HG02759 (cell line): Measurements from ENCODE around the gene PEAK1.

Experiments used
- ATAC-seq: cut with Tn5 transposase; IDR thresholded peaks from one replicate; pipeline ENCODE4 v1.9.1; 2021; ENCODE audit warnings: mild to moderate bottlenecking, moderate library complexity; ENCODE audit not compliant: unreplicated experiment

The PEAK1 gene

GRCh38 chr15:77099741-77100463, 320.0 kb downstream of the PEAK1 start:
- ATAC-seq, result no peak

DNA sequence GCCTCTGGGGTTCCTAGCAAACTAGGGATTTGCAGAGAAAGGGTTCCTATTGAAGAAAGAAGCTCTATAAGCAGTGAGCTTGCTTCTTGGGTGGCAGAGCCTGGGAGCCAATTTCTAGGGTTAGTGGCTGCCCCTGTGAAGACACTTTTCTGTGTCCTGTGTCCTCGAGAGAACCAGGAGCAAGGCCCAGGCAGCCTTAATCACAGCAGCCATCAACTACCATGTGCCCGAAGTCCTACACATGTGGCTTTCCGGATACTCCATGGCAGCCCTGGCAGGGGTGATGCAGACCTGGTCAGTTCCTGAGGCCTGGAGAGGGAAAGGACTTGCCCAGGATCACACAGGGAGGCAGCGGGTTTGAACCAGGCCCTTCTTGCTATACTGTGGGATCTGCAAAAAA, 321.3 kb downstream of the PEAK1 start:
- no peak for ATAC-seq

DNA sequence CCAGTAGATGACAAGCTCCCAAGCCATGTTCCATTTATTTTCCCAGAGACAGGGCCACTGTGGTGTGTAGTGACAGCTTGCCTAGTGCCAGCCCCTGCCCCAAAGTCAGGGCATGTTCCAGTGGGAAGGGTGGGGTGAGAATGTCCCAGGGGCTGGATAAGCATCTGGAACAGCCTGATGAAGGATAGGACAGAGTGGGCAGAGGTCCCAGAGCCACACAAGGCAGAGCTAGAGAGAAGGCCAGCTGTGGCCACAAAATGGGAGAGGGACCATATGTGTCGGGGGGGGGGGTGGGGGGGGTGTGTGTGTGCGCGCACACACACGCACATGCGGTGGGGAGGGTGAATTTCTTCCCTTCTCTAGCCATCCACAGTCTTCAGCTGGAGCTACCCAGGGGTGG, 322.0 kb downstream of the PEAK1 start:
- ATAC-seq, result no peak

DNA sequence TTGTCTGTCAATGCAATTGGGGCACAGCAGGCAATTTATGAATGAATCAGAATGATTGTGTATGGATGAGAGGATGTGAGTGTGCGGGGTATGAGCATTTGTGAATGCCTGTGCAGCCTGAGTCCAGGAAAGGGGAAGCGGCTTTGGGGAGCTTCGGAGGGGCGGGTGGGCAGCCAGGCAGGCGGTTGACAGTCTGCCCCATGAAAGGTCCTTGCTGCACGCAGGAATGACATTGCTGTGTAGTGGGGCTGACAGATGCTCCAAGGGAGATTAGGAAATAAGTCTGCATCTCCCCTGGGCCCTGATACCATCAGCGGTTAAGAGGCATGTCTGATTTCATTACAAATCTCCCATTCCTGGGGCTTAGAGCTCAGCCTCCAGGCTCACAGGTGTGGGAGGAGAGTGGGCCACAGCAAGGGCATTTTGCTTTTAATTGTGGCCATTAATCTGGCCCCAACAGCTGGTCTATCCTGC, 322.6 kb downstream of the PEAK1 start:
- no peak for ATAC-seq

GRCh38 chr15:77096541-77096940, 323.4 kb downstream of the PEAK1 start:
- no peak for ATAC-seq

DNA sequence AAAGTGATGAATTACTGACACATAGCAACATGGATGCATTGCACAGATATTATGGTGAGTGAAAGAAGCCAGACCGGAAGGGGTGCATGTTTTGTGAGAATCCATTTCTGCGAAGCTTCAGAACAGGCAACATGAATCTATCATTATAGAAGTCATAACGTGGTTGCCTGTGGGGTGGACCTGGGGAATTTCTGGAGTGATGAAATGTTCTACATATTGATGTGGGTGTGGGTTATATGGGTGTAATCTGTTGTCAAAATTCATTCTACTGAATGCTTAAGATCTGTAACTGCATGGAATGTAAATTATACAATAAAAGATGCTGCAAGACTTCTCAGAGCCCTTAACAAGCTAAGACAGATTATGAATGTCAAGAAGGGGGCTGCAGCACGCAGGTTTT, 323.8 kb downstream of the PEAK1 start:
- no peak for ATAC-seq

- ATAC-seq, result no peak
Observed at GRCh38 chr15:77094397-77095030, 325.4 kb downstream of the PEAK1 start.

DNA sequence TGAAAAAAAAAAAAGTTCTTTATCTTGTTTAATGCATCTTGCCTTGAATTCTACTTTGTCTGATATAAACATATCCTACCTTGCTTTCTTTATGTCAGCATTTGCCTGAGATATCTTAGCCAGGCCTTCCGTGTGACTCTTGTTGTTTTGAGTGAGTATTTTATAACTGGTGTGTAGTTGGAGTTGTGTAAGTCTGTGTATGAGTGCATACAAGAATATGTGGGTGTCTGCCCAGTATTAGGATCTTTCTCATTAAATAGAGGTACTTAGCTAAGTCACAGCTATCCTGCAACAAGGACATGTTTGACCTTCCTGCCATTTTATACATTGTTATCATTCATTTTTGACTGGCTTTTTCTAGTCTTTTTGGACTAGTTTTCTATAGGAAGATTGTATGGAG, 326.5 kb downstream of the PEAK1 start:
- ATAC-seq, result no peak

DNA sequence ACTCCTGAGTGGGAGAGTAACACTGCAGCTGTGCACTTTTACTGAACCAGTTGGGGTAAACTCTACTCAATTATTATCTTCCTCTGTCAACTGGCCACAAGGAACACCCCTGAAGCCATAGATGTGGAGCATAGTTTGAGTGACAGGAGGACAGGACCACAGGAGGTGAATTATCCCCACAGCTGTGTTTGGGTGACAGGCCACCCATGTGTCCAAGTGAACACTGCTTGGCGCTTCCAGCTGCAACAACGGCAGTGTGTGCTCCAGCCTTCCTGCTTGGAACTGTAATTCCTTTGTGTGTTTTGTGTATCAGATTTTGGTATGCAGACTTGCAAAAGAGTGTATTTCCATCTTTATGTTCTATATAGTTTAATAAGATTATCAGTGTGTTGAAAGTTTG, 328.8 kb downstream of the PEAK1 start:
- no peak for ATAC-seq

DNA sequence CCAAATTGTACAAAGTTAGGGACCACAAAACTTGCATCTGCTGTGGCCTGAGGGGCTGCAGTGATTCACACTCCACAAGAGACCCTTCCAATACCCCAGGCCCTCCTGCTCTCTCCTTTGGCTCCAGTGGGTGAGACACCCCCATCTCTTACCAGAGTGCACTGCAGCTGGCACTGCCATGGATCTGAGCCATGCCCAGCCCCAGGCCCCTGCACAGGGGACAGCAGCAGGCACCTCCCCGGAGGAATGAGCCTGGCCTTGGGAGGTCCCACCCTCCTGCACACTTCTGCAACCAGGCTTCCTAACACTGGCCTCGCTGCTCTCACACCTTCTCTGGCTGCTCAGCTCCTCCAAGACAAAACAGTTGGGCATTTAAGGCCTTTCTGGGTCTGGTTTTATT, 332.7 kb downstream of the PEAK1 start:
- no peak for ATAC-seq

DNA sequence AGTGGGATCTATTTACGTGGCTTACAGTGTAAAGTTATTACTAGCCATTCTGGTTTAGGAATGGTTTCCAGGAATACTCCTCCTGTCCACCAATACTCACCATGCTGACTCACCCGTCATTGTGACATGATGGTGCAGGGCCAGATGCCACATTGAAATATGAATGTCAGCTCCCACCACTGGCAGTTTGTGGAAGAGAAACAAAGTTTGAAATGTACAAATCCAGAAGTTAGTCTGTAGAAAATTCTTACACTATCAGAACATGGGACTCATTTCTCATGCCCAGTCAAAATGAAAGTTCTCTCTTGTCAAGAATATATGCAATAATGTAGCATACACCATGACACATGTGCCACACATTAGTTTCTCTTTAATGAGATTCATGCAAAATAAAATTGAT, 334.6 kb downstream of the PEAK1 start:
- ATAC-seq, result no peak

DNA sequence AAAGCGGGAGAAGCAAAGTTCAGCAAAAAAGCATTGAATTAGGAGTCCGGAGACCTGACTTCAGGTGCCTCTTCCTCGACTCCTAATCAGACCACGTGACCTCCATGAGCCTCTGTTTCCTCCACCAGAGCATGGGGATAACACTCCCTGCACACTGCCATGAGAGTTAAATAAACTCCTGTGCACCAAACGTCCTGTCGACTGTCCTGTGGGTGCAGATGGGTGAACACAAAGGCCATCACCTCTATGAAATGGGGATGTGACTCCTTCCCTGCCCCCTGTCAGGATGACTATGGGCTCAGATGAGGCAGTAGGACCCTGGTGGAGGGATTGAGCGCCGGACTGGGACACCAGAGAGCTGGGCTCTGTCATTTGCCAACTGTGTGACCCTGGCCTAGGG, 335.5 kb downstream of the PEAK1 start:
- ATAC-seq, result no peak

- ATAC-seq, result peak; percentile 90
Observed at GRCh38 chr15:77083381-77084160, 336.3 kb downstream of the PEAK1 start.

DNA sequence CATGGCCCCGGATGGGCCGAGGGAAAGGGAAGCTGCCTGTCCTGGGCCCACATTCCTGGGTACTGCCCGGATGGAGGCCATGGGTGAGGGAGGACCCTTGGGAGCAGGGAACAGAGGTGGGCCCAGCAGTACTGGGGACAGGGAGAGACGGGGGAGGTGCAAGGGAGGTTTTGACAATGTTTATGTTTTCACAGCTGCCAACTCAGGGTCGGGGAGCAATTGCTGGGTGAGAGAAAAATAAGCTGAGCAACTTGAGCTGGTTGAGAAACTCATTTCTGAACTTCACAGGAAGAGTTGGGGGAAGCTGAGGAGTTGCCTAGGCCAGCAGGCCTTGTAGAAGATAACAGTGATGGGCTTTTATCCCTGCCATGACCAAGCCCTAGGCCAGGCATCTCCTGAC, 337.9 kb downstream of the PEAK1 start:
- ATAC-seq, result no peak

- no peak for ATAC-seq
Observed at GRCh38 chr15:77076323-77076915, 343.5 kb downstream of the PEAK1 start.

GRCh38 chr15:77075528-77075927, 344.4 kb downstream of the PEAK1 start:
- no peak for ATAC-seq

GRCh38 chr15:77074350-77074749, 345.6 kb downstream of the PEAK1 start:
- ATAC-seq, result no peak

GRCh38 chr15:77071305-77072223, 348.3 kb downstream of the PEAK1 start:
- ATAC-seq, result no peak

DNA sequence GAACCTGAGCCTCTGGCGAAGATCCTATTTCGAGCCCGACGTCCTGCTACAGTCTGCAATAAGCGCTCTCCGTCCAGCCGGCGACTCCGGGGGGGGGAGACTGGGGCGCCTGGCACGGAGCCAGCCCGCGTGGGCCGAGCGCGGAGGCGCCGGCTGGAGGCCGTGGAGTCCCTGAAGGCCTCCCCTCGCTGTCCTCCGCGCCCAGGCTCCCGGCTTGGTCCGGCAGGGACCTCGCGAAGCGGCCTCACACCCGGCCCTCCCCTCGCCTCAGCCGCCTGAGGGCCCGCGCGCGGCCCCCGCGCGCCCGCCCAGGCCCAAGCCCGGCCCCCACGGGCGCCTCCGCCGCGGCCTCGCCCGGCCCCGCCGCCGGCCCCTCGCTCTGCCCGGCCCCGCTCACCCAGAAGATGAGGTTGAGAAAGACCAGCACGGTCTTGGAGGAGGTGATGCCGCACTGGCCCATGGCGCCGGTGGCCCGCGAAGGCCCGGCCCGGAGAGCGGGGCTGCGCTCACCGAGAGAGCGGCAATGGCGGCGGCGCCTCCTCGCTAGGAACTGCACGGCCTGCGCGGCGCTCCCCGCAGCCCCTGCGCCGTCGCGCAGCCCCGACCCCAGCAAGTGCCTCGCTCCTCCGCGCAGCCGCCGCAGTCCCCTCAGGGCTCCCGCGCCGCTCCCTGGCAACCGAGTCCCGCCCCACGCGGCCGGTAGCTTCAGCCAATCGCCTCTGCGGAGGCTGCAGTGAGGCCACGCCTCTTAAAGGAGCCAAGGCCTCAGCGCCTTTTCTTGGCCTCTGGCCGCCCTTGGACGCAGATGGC, 349.2 kb downstream of the PEAK1 start, which contains the start of gene TSPAN3:
Gene TSPAN3, minus strand, starts transcription at position 615 of the 810 bp plus-strand sequence. Its CDS starts 155 bp downstream, at position 460.
- peak; percentile 94 for ATAC-seq

DNA sequence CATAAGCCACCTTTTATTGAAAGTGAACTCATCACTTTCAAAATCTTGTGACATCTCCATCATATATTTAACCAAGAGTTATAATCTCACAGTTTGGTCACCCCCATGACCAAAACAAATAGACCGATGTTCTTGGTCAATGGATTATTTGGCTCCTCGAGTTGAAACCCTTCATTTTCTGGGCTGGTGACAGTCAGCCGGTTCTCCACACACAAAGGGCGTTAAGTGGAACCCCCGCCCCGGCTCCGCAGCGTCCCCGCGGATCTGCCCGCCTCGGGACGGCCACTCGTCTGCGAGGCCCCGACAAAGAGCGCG, 349.8 kb downstream of the PEAK1 start:
- no peak for ATAC-seq
